Measurements from ENCODE around the gene NFIA.

The NFIA gene

GRCh38 chr1:61299463-61299862 is 217.1 kb downstream of the NFIA start:
- H3K4me3 ChIP-seq (ENCODE audit: low read length, poor library complexity, severe bottlenecking) = no peak overlapping the region
- H3K4me1 ChIP-seq (ENCODE audit: insufficient read depth, low read length, poor library complexity, severe bottlenecking) = peaks cover 9% of the 10 kb centered on the region
- H3K4me2 ChIP-seq (ENCODE audit: low read depth, low read length, poor library complexity, severe bottlenecking) = no peak overlapping the region
- no peak for TF ChIP-seq EZH2phosphoT487 (IDR thresholded peaks at IDR 0.05; ENCODE audit: borderline replicate concordance)
- TF ChIP-seq CTCF (conservative IDR thresholded peaks at IDR 0.05; ENCODE audit: low read length) = no peak
- H3K36me3 ChIP-seq (ENCODE audit: insufficient read depth, low read length) = no peaks in the 10 kb centered on the region
- H2AFZ ChIP-seq (ENCODE audit: low read length) = no peak overlapping the region
- no peaks in the 10 kb centered on the region for H3F3A ChIP-seq (ENCODE audit: low read depth)
- no peaks in the 10 kb centered on the region for H4K20me1 ChIP-seq (ENCODE audit: insufficient read depth, low read length, poor library complexity, severe bottlenecking)
- H3K9me2 ChIP-seq (replicated peaks; ENCODE audit: low read depth, low read length) = no peaks in the 10 kb centered on the region
- H3K9ac ChIP-seq (ENCODE audit: low read depth, low read length, poor library complexity, severe bottlenecking) = no peak overlapping the region
- H3K9me3 ChIP-seq (ENCODE audit: insufficient read depth, low read depth, low read length) = no peaks in the 10 kb centered on the region
- no peaks in the 10 kb centered on the region for H3K27me3 ChIP-seq (ENCODE audit: insufficient read depth, low read length, poor library complexity, severe bottlenecking)
- no peaks in the 10 kb centered on the region for H3K79me2 ChIP-seq (ENCODE audit: insufficient read depth, low read length)

- no peak overlapping the region for H2AFZ ChIP-seq (ENCODE audit: low read length)
- H3K9me2 ChIP-seq (replicated peaks; ENCODE audit: low read depth, low read length) = no peaks in the 10 kb centered on the region
- no peaks in the 10 kb centered on the region for H3F3A ChIP-seq (ENCODE audit: low read depth)
- H3K9ac ChIP-seq (ENCODE audit: low read depth, low read length, poor library complexity, severe bottlenecking) = no peak overlapping the region
- no peak for TF ChIP-seq CTCF (conservative IDR thresholded peaks at IDR 0.05; ENCODE audit: low read length)
- no peak for TF ChIP-seq EZH2phosphoT487 (IDR thresholded peaks at IDR 0.05; ENCODE audit: borderline replicate concordance)
- no peaks in the 10 kb centered on the region for H3K79me2 ChIP-seq (ENCODE audit: insufficient read depth, low read length)
- H3K9me3 ChIP-seq (ENCODE audit: insufficient read depth, low read depth, low read length) = no peaks in the 10 kb centered on the region
- no peaks in the 10 kb centered on the region for H3K27me3 ChIP-seq (ENCODE audit: insufficient read depth, low read length, poor library complexity, severe bottlenecking)
- peaks cover 9% of the 10 kb centered on the region for H3K4me1 ChIP-seq (ENCODE audit: insufficient read depth, low read length, poor library complexity, severe bottlenecking)
- no peaks in the 10 kb centered on the region for H4K20me1 ChIP-seq (ENCODE audit: insufficient read depth, low read length, poor library complexity, severe bottlenecking)
- H3K4me3 ChIP-seq (ENCODE audit: low read length, poor library complexity, severe bottlenecking) = no peak overlapping the region
- H3K4me2 ChIP-seq (ENCODE audit: low read depth, low read length, poor library complexity, severe bottlenecking) = no peak overlapping the region
- H3K36me3 ChIP-seq (ENCODE audit: insufficient read depth, low read length) = no peaks in the 10 kb centered on the region
These were observed 218.5 kb downstream of the NFIA start for GRCh38 chr1:61300899-61301298.

- no peaks in the 10 kb centered on the region for H3F3A ChIP-seq (ENCODE audit: low read depth)
- peaks cover 5% of the 10 kb centered on the region for H3K4me1 ChIP-seq (ENCODE audit: insufficient read depth, low read length, poor library complexity, severe bottlenecking)
- H3K36me3 ChIP-seq (ENCODE audit: insufficient read depth, low read length) = no peaks in the 10 kb centered on the region
- no peaks in the 10 kb centered on the region for H3K79me2 ChIP-seq (ENCODE audit: insufficient read depth, low read length)
- H3K27me3 ChIP-seq (ENCODE audit: insufficient read depth, low read length, poor library complexity, severe bottlenecking) = no peaks in the 10 kb centered on the region
- TF ChIP-seq EZH2phosphoT487 (IDR thresholded peaks at IDR 0.05; ENCODE audit: borderline replicate concordance) (no peak), CTCF (conservative IDR thresholded peaks at IDR 0.05; ENCODE audit: low read length) (no peak)
- no peaks in the 10 kb centered on the region for H3K9me2 ChIP-seq (replicated peaks; ENCODE audit: low read depth, low read length)
- H3K9ac ChIP-seq (ENCODE audit: low read depth, low read length, poor library complexity, severe bottlenecking) = no peak overlapping the region
- H3K9me3 ChIP-seq (ENCODE audit: insufficient read depth, low read depth, low read length) = no peaks in the 10 kb centered on the region
- H2AFZ ChIP-seq (ENCODE audit: low read length) = no peak overlapping the region
- H4K20me1 ChIP-seq (ENCODE audit: insufficient read depth, low read length, poor library complexity, severe bottlenecking) = no peaks in the 10 kb centered on the region
- H3K4me2 ChIP-seq (ENCODE audit: low read depth, low read length, poor library complexity, severe bottlenecking) = no peak overlapping the region
- no peak overlapping the region for H3K4me3 ChIP-seq (ENCODE audit: low read length, poor library complexity, severe bottlenecking)
These were observed 219.7 kb downstream of the NFIA start for GRCh38 chr1:61301824-61302657.

Measured in Loucy (cell line).